ENCODE results near the gene SEC22B.
"Not testable (repeated sequence)": the region's sequence is repeated elsewhere in the genome, so short reads cannot be mapped to it uniquely, and the experiment has no call there.

GRCh38 chr1:120131611-120132405, 44.5 kb downstream of the SEC22B start:
- TF ChIP-seq CTCF (IDR thresholded peaks at IDR 0.05); SIN3A (IDR thresholded peaks at IDR 0.05; ENCODE audit: borderline replicate concordance, low read depth, low read length); EZH2phosphoT487 (IDR thresholded peaks at IDR 0.05; ENCODE audit: borderline replicate concordance, low read depth); POLR2AphosphoS5 (IDR thresholded peaks at IDR 0.05; ENCODE audit: low read depth, low read length); TEAD4 (IDR thresholded peaks at IDR 0.05; ENCODE audit: borderline replicate concordance, insufficient read depth); USF2 (IDR thresholded peaks at IDR 0.05; ENCODE audit: borderline replicate concordance, low read depth, low read length); EP300 (IDR thresholded peaks at IDR 0.05; ENCODE audit: borderline replicate concordance in 1 of 2, low read depth in 1 of 2, low read length in 1 of 2); RCOR1 (IDR thresholded peaks at IDR 0.05; ENCODE audit: low read length); MAX (IDR thresholded peaks at IDR 0.05; ENCODE audit: low read depth); RFX5 (IDR thresholded peaks at IDR 0.05; ENCODE audit: low read length); RAD21 (IDR thresholded peaks at IDR 0.05; ENCODE audit: low read length); CHD2 (IDR thresholded peaks at IDR 0.05; ENCODE audit: low read length, partially characterized antibody); GATA2 (CRISPR knock-in tag; IDR thresholded peaks at IDR 0.05); FOXM1 (IDR thresholded peaks at IDR 0.05; ENCODE audit: low read depth): not testable (repeated sequence)
